HG03565 (cell line): ENCODE data around the gene CRB1.

Source experiments
- ATAC-seq: cut with Tn5 transposase; IDR thresholded peaks from one replicate; pipeline ENCODE4 v1.9.1; 2021; ENCODE audit warnings: mild to moderate bottlenecking, moderate library complexity; ENCODE audit not compliant: unreplicated experiment

The CRB1 gene

GRCh38 chr1:197342044-197342565 lies 74.1 kb downstream of the CRB1 start:
- ATAC-seq: no peak

DNA sequence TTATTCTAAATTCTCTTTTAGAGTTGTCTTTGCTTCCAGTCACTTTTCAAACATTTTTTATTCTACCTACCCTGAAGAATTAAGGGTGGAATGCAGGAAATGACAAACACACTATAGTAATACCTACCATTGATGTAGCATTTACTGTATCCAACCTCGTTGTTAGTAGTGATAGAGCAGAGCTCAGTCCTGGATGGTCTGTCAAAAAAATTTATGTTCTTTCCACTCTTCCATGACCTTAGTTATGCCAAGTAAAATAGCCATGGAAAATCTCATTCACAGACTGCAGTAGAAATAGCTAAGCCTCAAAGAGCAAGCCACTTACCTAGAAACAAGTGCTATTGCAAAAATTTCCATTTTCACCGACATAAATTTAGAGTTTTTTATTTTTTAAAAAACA lies 74.6 kb downstream of the CRB1 start:
- ATAC-seq: no peak

- no peak for ATAC-seq
These were observed 75.7 kb downstream of the CRB1 start for GRCh38 chr1:197343663-197344273.

GRCh38 chr1:197351821-197352440 lies 83.9 kb downstream of the CRB1 start:
- no peak for ATAC-seq

DNA sequence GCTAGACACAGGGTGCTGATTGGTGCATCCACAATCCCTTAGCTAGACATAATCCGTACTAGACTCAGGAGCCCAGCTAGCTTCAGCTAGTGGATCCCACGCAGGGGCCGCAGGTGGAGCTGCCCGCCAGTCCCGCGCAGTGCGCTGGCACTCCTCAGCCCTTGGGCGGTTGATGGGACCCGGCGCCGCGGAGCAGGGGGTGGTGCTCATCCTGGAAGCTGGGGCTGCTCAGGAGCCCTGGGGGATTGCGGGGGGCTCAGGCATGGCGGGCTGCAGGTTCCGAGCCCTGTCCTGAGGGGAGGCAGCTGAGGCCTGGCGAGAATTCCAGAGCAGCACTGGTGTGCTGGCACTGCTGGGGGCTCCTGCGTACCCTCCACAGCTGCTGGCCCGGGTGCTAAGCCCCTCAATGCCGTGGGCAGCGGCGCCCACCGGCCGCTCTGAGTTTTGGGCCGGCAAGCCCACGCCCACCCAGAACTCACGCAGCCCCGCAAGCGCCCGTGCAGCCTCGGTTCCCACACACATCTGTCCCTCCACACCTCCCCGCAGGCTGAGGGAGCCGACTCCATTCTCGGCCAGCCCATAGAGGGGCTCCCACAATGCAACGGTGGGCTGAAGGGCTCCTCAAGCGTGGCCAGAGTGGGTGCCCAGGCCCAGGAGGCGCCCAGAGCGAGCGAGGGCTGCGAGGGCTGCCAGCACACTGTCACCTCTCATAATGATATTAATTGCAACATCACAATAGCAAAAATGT lies 87.4 kb downstream of the CRB1 start:
- ATAC-seq: no peak

- peak; percentile 65 for ATAC-seq
These were observed 88.9 kb downstream of the CRB1 start for GRCh38 chr1:197356723-197357533.

- ATAC-seq: no peak
These were observed 90.9 kb downstream of the CRB1 start for GRCh38 chr1:197358959-197359358.

DNA sequence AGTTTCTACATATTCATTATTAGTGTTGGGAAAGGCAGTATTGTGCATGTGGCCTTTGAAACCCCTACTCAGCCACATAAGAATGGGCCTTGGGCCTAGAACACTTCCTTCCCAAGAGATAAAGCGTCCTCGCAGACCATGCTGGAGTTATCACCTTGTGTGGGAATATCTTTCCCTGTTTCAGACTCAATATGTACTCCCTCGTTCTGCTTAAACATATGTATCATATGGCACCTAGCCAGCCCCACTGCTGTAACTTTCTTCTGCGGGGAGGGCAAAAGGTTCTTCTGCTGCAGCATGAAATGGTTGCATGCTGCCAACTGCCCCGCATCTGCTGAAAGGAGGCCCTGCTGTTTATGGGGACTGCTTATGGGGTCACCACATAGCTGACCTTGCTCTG lies 92.0 kb downstream of the CRB1 start:
- ATAC-seq: no peak

DNA sequence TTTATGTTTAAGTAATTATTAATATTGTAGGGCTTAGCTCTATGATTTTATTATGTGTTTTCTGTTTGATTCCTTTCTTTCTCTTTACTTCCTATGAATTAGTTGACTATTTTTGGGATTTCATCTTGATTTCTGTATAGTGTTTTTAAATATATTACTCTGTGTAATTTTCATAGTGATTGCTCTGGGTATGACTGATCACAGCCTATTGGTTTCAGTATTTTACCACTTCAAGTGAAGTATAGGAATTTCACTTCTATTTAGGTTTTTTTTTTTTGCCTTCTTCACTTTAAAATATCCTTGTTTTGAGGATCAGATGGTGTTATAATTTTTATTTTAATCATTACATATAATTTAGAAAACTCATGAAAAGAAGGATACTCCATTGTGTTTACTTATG lies 94.8 kb downstream of the CRB1 start:
- ATAC-seq: no peak

DNA sequence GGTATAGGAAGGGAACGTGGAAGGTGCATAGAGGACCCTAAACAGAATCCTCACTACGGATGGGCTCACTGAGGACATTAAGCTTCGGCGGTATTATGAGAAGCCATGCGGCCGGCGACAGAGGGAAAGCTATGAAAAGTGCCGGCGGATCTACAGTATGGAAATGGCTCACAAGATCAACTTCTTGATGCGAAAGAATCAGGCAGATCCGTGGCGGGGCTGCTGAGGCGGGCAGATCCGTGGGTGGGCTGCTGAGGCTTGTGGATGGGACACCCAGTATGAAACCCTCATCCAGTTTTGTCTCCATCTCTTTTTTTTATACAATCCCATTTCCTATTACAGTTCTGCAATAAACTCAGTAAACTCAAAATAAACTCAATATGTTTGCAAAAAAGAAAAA lies 95.8 kb downstream of the CRB1 start:
- no peak for ATAC-seq

- no peak for ATAC-seq
These were observed 98.9 kb downstream of the CRB1 start for GRCh38 chr1:197366996-197367395.

- no peak for ATAC-seq
These were observed 99.6 kb downstream of the CRB1 start for GRCh38 chr1:197367627-197368026.

DNA sequence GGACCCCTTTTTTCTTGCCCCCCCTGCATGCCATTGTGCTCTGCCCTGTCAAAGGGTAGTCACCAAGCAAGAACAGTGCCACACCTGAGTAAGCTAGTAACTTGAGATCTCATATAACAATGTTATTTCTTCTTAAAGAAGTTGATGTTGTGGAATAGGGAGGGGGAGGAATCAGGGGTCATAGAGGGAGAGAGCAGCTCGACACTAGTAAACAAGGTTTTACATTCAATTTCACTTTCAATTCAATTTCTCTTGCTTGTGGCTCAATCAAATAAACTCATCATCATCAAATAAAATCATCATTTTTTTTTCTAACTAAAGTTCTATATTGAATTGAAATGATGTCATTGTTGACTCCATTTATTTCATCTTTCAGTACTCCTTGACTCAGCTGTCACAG lies 106.4 kb downstream of the CRB1 start:
- no peak for ATAC-seq

GRCh38 chr1:197384471-197384870 lies 116.4 kb downstream of the CRB1 start:
- ATAC-seq: no peak

- ATAC-seq: no peak
These were observed 120.7 kb downstream of the CRB1 start for GRCh38 chr1:197388801-197389200.

DNA sequence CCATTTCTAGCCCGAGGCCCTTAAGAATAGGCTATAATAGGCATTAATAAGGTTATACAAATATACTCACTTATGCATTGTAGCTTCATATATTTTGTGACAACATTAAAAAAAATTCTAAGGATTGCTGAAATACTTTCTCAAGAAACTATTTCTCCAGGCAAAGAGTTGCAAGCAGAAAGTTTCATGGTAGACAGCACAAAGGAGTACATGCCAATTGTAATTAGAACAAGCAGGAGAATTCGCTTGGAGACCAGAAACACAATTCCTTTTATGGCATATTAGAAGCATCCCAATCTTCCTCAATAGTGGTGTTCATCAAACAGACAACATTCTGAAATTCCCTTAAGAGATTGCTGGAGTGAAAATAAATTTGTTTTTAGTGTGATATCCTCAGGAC lies 122.8 kb downstream of the CRB1 start:
- ATAC-seq: no peak

- no peak for ATAC-seq
These were observed 123.5 kb downstream of the CRB1 start for GRCh38 chr1:197391303-197392226.

- no peak for ATAC-seq
These were observed 124.5 kb downstream of the CRB1 start for GRCh38 chr1:197392541-197392940.

- no peak for ATAC-seq
These were observed 125.1 kb downstream of the CRB1 start for GRCh38 chr1:197393105-197393504.

GRCh38 chr1:197393772-197394171 lies 125.7 kb downstream of the CRB1 start:
- ATAC-seq: no peak
